HG03432 (cell line): ENCODE results near the gene PRDX6.
"Not testable (repeated sequence)": the region's sequence is repeated elsewhere in the genome, so short reads cannot be mapped to it uniquely, and the experiment has no call there.

Source experiments
- ATAC-seq: cut with Tn5 transposase; IDR thresholded peaks from one replicate; pipeline ENCODE4 v1.9.1; 2021; ENCODE audit warnings: mild to moderate bottlenecking, moderate library complexity; ENCODE audit not compliant: unreplicated experiment

The PRDX6 gene, protein sequence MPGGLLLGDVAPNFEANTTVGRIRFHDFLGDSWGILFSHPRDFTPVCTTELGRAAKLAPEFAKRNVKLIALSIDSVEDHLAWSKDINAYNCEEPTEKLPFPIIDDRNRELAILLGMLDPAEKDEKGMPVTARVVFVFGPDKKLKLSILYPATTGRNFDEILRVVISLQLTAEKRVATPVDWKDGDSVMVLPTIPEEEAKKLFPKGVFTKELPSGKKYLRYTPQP

DNA sequence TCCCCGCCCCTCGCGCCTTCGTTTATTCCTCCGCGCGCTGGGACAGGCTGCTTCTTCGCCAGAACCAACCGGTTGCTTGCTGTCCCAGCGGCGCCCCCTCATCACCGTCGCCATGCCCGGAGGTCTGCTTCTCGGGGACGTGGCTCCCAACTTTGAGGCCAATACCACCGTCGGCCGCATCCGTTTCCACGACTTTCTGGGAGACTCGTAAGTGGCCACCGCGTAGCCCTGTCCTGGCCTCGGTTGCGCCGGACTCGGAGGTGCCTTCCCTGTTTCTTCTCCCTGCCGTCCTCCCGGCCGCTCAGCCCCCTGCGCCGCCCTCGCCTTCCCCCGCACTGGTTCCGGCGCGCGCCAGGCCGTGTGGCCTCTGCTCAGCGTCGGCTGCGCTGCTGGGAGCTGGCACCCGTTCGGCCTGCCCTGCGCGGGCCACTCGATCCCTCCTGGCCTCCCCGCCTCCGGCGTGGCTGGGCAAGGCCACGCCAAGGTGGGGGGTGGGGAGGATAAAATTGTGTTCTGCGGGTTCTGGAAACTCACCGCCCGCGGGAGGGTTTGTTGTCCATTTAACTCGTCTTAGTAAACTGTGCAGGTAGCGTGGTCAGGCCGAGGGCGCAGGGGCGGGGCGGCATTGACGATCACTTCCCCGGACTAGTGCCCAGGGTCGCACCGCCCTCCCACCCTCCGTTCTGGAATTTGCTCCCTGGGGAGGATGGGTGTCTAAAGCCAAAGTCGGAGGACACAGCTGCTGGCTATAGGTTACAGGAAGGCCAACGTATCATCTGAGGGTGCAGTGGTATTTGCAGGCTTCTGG is at the start of gene PRDX6:
Gene PRDX6, plus strand, starts transcription at position 50 of the 808 bp plus-strand sequence. Its CDS starts 63 bp downstream, at position 113.
- peak; percentile 30 for ATAC-seq

- ATAC-seq: peak; percentile 81
These were observed 47.4 kb upstream of the PRDX6 start for GRCh38 chr1:173429471-173430402.

GRCh38 chr1:173430677-173431303 is 46.3 kb upstream of the PRDX6 start:
- ATAC-seq: no peak

DNA sequence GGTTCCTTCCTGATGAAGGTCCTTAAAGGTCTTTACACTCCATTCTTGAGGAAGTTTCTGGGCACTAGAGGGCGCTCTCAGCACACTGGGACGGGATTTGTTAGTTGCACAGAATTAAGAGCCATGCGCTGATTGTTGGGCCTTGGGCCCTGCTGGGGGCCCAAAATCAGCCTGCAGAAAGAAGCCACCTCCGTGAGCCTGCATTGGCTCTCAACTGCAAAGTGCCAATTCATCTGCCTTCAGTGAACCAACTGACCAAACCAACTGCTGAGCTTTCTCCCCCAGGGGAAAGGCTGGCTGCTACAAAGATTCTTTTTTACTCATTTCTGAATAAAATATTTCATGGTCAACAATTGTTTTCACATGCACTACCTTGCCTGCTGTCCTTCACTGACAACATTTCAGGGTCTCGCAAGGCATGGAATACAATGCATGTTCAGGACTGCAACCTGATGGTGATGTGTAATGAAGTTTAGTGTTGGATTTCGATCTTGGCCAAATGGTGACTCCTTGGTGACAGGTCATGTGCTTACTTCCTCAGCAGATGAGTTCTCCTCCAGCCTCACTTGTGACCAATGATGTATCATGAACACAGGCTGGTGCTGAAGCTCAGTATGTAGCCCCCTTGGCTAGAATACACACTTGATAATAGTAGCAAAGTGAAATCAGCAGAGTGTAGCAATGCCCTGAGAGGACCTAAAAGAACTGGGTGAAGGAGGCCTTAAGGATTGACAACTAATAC is 45.7 kb upstream of the PRDX6 start:
- peak; percentile 60 for ATAC-seq

DNA sequence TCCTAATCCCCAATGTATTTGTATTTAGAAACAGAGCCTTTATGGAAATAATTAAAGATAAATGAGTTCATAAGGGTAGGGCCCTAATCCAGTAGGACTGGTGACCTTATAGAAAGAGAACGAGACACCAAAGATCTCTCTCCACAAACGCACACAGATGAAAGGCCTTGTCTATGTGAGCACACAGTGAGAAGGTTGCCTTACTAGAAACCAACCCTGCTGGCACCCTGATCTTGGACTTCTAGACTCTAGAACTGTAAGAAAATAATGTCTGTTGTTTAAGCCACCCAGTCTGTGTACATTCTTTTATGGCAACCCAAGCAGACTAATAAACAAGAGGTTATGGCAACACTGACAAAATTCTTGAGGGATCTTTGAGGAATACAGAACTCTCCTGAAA is 44.8 kb upstream of the PRDX6 start:
- ATAC-seq: no peak

GRCh38 chr1:173433751-173434326 is 43.3 kb upstream of the PRDX6 start:
- ATAC-seq: no peak

DNA sequence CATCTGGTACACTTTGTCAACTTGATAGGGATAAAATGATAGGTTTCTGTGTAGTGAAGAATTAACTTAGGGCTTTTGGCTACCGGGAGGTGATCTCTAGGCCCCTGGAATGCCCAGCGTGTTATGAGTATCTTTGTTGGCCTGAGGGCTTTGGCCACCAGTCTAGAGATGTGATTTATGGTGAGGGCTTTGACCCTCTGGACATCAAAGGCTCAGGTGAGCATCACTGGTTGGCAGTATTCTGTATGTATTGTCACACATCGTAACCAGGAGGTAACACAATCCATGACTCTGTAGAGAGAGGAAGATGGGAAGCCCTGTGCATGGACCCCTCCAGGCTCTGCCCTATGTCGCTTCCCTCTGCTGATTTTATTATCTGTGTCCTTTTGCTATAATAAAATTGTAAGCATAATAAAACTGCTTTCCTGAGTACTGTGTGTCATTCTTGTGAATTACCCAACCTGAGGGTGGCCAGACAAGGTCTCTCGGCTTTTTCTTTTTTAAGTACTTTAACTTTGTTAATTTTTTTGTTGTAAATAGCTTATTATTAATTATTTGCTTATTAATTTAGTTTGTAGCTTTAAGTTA is 40.2 kb upstream of the PRDX6 start:
- no peak for ATAC-seq

- no peak for ATAC-seq
These were observed 38.5 kb upstream of the PRDX6 start for GRCh38 chr1:173438675-173439074.

- ATAC-seq: no peak
These were observed 36.7 kb upstream of the PRDX6 start for GRCh38 chr1:173440430-173440829.

GRCh38 chr1:173444757-173445156 is 32.4 kb upstream of the PRDX6 start:
- peak; percentile 66 for ATAC-seq

- ATAC-seq: peak; percentile 58
These were observed 32.0 kb upstream of the PRDX6 start for GRCh38 chr1:173445164-173445563.

DNA sequence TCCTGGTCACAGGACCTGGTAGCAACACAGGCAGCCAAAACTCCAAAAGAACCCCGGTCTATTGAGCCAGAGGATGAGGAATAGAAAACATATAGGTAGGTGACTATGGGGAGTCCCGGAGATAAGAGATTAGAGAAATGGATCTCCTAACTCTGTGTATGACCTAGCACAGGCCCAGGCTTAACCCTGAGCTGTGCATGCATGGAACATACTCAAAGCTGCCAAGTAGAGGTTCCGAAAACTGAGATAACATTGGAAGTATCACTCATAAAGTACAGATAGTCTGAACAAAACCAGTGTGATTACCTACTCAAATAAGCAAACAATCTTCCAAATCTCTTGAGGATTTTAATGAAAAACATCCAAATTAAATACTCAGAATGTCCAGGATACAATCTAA is 31.5 kb upstream of the PRDX6 start:
- no peak for ATAC-seq

DNA sequence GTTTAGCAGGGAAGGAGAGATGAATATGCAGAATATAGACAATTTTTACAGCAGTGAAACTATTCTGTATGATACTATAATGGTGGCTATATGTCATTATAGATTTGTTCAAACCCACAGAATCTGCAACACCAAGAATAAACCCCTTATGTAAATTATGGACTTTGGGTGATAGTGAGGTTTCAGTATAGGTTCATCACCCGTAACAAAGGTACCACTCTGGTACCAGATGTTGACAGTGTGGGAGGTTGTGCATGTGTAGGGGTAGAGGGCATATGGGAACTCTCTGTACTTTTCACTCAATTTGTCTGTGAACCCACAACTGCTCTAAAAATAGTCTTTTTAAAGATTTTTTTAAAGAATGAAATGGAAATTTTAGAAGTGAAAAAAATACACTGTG is 29.9 kb upstream of the PRDX6 start:
- ATAC-seq: no peak

GRCh38 chr1:173448945-173449344 is 28.2 kb upstream of the PRDX6 start:
- ATAC-seq: no peak

DNA sequence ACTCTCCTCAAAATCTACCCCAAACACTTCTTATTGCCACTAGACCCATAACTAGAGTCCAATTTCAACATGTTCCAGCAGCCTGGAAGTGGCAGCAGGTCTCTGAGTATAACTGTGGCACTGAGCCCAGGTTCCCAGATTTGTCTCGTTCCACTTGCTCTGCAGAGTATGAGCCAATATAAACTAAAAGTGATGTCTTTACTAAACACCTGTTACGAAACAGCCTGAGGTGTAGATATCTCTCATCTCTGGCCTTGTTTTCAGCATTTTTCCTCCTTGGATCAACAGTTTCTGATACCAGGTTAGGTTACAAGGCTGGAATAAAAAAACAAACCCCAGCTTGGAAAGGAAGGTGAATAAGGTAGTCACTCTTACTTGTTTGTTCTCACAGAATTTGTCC is 25.2 kb upstream of the PRDX6 start:
- no peak for ATAC-seq

GRCh38 chr1:173453982-173454381 is 23.2 kb upstream of the PRDX6 start:
- no peak for ATAC-seq

- ATAC-seq: no peak
These were observed 22.1 kb upstream of the PRDX6 start for GRCh38 chr1:173454966-173455524.

GRCh38 chr1:173459885-173460284 is 17.2 kb upstream of the PRDX6 start:
- no peak for ATAC-seq

DNA sequence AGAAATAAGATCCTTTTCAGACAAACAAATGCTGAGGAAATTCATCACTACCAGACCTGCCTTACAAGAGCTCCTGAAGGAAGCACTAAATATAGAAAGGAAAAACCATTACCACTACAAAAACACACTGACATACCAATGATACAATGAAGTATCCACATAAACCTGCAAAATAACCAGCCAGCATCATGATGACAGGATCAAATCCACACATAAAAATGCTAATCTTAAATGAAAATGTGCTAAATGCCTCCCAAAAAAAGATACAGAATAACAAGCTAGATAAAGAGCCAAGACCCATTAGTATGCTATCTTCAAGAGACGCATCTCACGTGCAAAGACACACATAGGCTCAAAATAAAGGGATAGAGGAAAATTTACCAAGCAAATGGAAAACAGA is 14.5 kb upstream of the PRDX6 start:
- not testable (repeated sequence) for ATAC-seq
